Measurements from ENCODE around the gene FCHO2.

The FCHO2 gene

DNA sequence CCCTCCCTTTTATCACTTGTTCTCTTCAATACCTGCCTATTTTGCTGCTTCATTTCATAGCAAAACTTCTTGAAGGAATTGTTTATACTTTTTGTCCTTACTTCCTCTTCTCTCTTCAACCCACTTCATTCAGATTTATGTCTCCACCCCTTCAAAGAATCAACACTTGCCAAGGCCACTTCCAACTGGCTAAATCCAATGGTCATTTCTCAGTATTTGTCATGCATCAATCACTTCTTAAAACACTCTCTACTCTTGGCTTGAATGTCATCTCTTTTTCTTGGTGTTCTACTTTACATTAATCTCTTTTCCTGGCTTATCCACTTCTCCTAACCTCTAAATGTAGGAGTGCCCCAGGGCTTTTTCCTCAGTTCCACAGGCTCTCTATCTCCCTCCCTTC, 8.3 kb upstream of the FCHO2 start:
- DNase-seq (ENCODE audit: low read depth), result no peak
- no peak overlapping the region for H3K4me3 ChIP-seq (ENCODE audit: low read length)
- no peak for TF ChIP-seq CTCF (conservative IDR thresholded peaks at IDR 0.05; ENCODE audit: low read length)

DNA sequence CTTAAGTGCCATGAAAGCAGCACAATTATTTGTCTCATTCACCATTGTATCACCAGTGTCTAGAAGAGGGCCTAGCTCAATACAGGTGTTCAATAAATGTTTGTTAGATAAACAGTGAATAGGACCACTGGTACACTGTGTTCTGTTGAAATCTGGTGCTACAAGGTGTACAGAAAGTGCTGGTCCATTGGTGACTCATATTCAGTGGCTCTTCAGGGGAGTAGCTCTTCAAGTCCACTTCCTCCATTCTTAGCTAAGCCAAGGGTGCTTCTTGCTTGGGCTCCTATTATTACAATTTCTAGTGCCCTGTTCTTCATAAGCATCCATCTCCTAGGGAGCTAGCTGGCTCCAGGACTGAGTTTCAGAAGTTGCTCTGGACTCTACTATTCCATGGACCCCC, 6.4 kb upstream of the FCHO2 start:
- DNase-seq (ENCODE audit: low read depth), result no peak
- no peak for TF ChIP-seq CTCF (conservative IDR thresholded peaks at IDR 0.05; ENCODE audit: low read length)
- no peak overlapping the region for H3K4me3 ChIP-seq (ENCODE audit: low read length)

- peak; percentile 75 for DNase-seq (ENCODE audit: low read depth)
- no peak for TF ChIP-seq CTCF (conservative IDR thresholded peaks at IDR 0.05; ENCODE audit: low read length)
- H3K4me3 ChIP-seq (ENCODE audit: low read length), result peak overlapping the region; percentile 6; the same call in 1 of the 2 replicates
Observed at GRCh38 chr5:72951671-72952468, 4.0 kb upstream of the FCHO2 start.

GRCh38 chr5:72954389-72954788, 1.5 kb upstream of the FCHO2 start:
- H3K4me3 ChIP-seq (ENCODE audit: low read length), result no peak overlapping the region
- no peak for DNase-seq (ENCODE audit: low read depth)

DNA sequence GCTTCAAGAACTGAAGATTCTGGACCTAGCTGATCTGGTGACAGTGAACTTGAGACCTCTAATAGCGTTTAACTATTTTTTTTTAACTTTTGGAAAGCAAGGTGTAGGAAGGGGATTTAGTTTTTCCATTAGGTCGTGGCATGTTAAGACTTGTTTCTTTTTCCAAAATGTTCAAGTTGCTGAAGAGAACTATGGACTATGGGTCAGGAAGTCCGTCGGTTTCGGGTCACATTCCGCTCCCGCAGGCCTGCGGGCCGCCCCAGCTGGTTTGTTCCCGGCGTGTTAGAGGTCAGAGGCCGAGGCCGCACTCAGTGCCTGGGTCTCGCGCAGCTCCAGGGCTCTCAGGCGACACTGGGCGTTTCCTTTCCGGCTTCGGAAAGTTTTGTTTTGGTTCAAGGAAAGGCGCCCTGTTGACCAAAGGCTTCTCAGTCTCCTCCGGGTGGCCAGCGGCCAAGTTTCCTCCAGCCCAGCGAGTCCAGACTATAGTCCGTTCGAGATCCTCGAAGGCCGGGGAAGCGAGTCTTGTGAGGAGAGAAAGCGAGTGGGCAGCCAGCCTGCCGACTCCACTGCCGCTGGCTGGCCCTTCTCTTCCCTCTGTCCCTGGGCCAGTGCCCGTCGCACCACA, 586 bp upstream of the FCHO2 start:
- DNase-seq (ENCODE audit: low read depth), result no peak
- TF ChIP-seq CTCF (conservative IDR thresholded peaks at IDR 0.05; ENCODE audit: low read length), result no peak
- peak overlapping the region; percentile 70 for H3K4me3 ChIP-seq (ENCODE audit: low read length)

More at GRCh38 chr5:72954389-72954788, 1.5 kb upstream of the FCHO2 start:
- no peak for TF ChIP-seq CTCF (conservative IDR thresholded peaks at IDR 0.05; ENCODE audit: low read length)

DNA sequence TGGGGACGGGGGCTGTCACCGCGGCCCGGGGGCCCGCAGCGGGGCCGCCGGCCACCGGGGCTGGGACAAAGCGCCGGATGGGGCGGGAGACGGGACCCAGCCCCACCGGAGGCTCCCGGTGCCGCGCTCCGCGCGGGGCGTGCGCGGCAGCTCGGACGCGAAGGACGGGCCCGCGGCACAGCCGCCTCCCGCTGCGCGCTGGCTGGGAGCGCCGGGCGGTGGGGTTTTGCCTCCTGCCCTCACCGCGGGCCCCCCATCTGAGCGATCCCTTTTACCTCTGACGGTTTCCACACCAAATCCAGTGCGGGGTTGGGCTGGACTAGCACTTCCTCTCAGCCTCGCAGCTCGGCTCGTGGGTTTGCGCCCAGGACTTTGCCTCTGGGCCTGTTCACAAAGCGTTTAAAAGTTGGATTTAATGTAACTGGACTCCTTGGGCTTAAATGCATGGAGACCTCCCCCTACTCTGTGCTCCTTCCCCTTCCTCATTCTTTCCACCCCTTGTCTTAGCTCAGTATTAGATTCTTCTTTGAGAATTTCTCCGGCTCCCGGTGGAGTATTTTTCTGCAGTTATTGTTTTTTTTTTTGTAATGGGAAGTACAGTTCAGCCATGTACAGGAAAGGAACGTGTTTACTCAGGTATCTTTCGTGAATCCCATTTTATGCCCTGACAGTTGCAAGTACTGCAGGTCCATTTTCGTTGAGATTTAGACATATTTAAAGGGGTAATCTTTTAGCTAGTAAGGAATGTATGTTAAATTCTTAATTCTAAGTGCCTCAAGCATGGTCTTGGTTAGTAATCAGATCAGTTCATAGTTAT, 691 bp downstream of the FCHO2 start:
- DNase-seq (ENCODE audit: low read depth), result peak; percentile 50
- TF ChIP-seq CTCF (conservative IDR thresholded peaks at IDR 0.05; ENCODE audit: low read length), result no peak
- peak overlapping the region; percentile 73 for H3K4me3 ChIP-seq (ENCODE audit: low read length)

Measured in AG10803 (cell line).